Aortic smooth muscle cell (primary cell): ENCODE data around the gene BCAS3. TPM values are rescaled to one million over a fixed set of nuclear protein-coding genes. Genes with fewer than 3 reads are reported as not detected.

Experiments
- total RNA-seq: library from RNA; depleted of rRNA; stranded (reverse); fragments of >200 nt; gene quantifications from 2 replicates; pipeline ENCODE4 v1.2.3, GENCODE V29; 2014

The BCAS3 gene
- 45.0 and 57.8 TPM in 2 replicates for total RNA-seq

GRCh38 chr17:60677308-60678117 is at the start of gene BCAS3:
Gene BCAS3 (plus strand): TSS chr17:60677851.

GRCh38 chr17:61399131-61400065 is 721.7 kb downstream of the BCAS3 start, which contains the start of gene TBX2:
Gene TBX2 (plus strand): TSS chr17:61399843. CDS start chr17:61400177, 334 bp downstream.

Other genes with a start within 250 kb of the BCAS3 start
- 30.6 and 36.8 TPM in 2 replicates for gene APPBP2, start 151.6 kb upstream of the BCAS3 start, total RNA-seq
- 4.1 and 5.3 TPM in 2 replicates for gene PPM1D, start 77.7 kb upstream of the BCAS3 start, total RNA-seq